Calu3 (cell line): ENCODE measurements around the gene GBF1. TPM values are rescaled to one million over a fixed set of nuclear protein-coding genes. Genes with fewer than 3 reads are reported as not detected.

Source experiments
- BruUV-seq: library from RNA; stranded (reverse); fragments of 400-500 nt; replicated peaks from 2 replicates; lab custom pipeline; 2021; lab: Mats Ljungman, UMichigan
- CTCF ChIA-PET: fragments of 300-600 bp; sonication (Branson Sonifier 250); formaldehyde crosslinking; loops from one replicate; lab custom pipeline; 2022; ENCODE audit warnings: antibody characterized with exemption; lab: Charles Lee
- DNase-seq: peaks from one replicate; pipeline ENCODE4 v3.0.0; 2022
- H3K27ac Mint-ChIP-seq: one replicate; pipeline ENCODE4 v1.8.0; 2022; ENCODE audit warnings: mixed read lengths; ENCODE audit not compliant: unreplicated experiment
- H3K27me3 Mint-ChIP-seq: one replicate; pipeline ENCODE4 v1.8.0; 2022; ENCODE audit warnings: mixed read lengths; ENCODE audit not compliant: unreplicated experiment
- H3K36me3 Mint-ChIP-seq: one replicate; pipeline ENCODE4 v1.8.0; 2022; ENCODE audit warnings: mild to moderate bottlenecking, moderate library complexity, mixed read lengths; ENCODE audit not compliant: insufficient read depth, unreplicated experiment
- H3K4me1 Mint-ChIP-seq: one replicate; pipeline ENCODE4 v1.8.0; 2022; ENCODE audit warnings: mild to moderate bottlenecking, low read depth, mixed read lengths; ENCODE audit not compliant: unreplicated experiment
- H3K4me3 Mint-ChIP-seq: one replicate; pipeline ENCODE4 v1.8.0; 2022; ENCODE audit warnings: mild to moderate bottlenecking, low read depth, moderate library complexity, mixed read lengths; ENCODE audit not compliant: unreplicated experiment
- H3K9me3 Mint-ChIP-seq: one replicate; pipeline ENCODE4 v1.8.0; 2022; ENCODE audit warnings: low read depth, mixed read lengths; ENCODE audit not compliant: unreplicated experiment
- intact Hi-C: fragments of 100-400 bp; cut with micrococcal nuclease; formaldehyde crosslinking; loops from one replicate; pipeline ENCODE4 v1.10.0; 2022; ENCODE audit not compliant: unreplicated experiment
- total RNA-seq: library from RNA; stranded (reverse); gene quantifications from 2 replicates; pipeline ENCODE4 v1.2.3, GENCODE V29; 2022
- TF ChIP-seq, protein P1 (sequence below): fragments of 200-600 bp; IDR thresholded peaks from one replicate; pipeline ENCODE4 v1.8.0; 2022; ENCODE audit warnings: antibody characterized with exemption; ENCODE audit not compliant: unreplicated experiment

The GBF1 gene
- total RNA-seq, 1 experiment from 2014 or later: 36.1 TPM

DNA sequence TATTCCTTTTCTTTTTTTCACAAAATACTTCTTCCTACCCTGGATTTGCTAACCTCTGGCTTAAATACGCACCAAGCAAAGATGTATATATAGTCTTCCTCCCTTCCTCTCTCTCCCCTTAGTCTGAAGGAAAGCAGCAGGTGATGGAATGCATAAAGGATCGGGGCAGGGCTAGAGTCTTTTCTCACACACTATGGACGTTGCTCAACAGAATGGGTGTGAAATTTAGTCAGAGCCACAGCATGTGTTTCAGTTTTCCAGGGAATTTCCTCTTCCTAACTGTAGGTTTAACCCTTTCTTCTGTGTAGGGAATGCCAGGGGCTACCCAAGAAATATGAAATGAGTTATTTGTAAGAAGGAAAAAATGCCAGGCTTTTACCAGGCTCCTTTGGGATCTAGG lies 78.7 kb downstream of the GBF1 start:
- intact Hi-C loops: loop anchor here (10.0 kb wide), 1 partner anchor 69 kb away; no protein-coding TSS in a partner anchor
- TF ChIP-seq, protein P1, sequence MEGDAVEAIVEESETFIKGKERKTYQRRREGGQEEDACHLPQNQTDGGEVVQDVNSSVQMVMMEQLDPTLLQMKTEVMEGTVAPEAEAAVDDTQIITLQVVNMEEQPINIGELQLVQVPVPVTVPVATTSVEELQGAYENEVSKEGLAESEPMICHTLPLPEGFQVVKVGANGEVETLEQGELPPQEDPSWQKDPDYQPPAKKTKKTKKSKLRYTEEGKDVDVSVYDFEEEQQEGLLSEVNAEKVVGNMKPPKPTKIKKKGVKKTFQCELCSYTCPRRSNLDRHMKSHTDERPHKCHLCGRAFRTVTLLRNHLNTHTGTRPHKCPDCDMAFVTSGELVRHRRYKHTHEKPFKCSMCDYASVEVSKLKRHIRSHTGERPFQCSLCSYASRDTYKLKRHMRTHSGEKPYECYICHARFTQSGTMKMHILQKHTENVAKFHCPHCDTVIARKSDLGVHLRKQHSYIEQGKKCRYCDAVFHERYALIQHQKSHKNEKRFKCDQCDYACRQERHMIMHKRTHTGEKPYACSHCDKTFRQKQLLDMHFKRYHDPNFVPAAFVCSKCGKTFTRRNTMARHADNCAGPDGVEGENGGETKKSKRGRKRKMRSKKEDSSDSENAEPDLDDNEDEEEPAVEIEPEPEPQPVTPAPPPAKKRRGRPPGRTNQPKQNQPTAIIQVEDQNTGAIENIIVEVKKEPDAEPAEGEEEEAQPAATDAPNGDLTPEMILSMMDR: no peak
- no peaks in the 10 kb centered on the region for H3K9me3 Mint-ChIP-seq
- BruUV-seq: no TSS peak
- DNase-seq: no peak
- H3K4me3 Mint-ChIP-seq: no peak overlapping the region
- H3K36me3 Mint-ChIP-seq: no peaks in the 10 kb centered on the region
- peaks cover 7% of the 10 kb centered on the region for H3K4me1 Mint-ChIP-seq
- H3K27ac Mint-ChIP-seq: no peak overlapping the region
- no peaks in the 10 kb centered on the region for H3K27me3 Mint-ChIP-seq
- CTCF ChIA-PET: no interaction called here

DNA sequence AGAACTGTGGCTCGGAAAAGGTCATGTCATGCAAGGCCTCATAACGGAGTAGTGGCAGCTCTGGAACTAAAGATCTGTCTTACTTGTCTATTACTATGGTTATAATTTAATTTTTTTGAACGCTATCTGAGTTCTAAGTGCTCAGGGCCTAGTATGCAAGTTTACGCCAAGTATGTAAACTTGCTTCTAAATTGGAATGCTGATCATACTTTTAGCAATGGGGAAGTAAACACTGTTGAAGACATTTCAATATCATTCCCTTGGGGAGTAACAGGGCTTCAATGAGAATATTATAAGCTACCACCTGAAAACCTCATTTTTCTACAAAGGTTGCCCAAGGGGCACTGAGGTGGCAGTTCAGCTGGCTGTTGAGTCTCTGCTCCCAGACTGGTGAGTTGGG lies 80.7 kb downstream of the GBF1 start:
- intact Hi-C loops: loop anchor here (10.0 kb wide), 1 partner anchor 71 kb away; no protein-coding TSS in a partner anchor

DNA sequence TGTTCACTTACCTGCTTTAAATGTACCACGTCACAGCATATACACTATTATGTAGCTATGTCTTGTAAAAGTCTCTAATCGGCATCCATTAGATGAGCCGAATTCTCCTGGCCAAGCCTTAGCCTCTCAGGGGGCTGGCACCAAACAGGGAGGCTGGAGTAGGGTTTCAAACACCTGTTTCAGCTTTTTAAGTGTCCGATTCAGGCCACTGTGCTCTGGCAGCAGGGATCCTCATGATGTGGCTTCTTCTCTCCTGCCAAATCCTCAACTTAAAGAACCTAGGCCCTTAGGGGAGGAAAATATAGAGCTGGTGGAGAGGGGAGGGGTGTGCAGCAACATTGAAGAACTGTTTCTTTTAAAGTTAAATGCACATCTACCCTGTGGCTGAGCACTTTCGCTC lies 81.7 kb downstream of the GBF1 start:
- H3K9me3 Mint-ChIP-seq: no peaks in the 10 kb centered on the region
- peaks cover 7% of the 10 kb centered on the region for H3K4me1 Mint-ChIP-seq
- TF ChIP-seq, protein P1: no peak
- intact Hi-C loops: loop anchor here (10.0 kb wide), 1 partner anchor 72 kb away; no protein-coding TSS in a partner anchor
- no peak overlapping the region for H3K4me3 Mint-ChIP-seq
- BruUV-seq: no TSS peak
- no peak overlapping the region for H3K27ac Mint-ChIP-seq
- CTCF ChIA-PET: interaction anchor here (1.1 kb wide), 1 partner anchor 68 kb away, joined by 3 read pairs; the partner anchor contains the start of gene NFKB2
- H3K36me3 Mint-ChIP-seq: no peaks in the 10 kb centered on the region
- H3K27me3 Mint-ChIP-seq: no peaks in the 10 kb centered on the region
- no peak for DNase-seq

More for the DNA sequence above, 80.7 kb downstream of the GBF1 start:
- TF ChIP-seq, protein P1: no peak
- Mint-ChIP-seq H3K27me3 (no peaks in the 10 kb centered on the region), H3K4me1 (peaks cover 7% of the 10 kb centered on the region), H3K27ac (no peak overlapping the region), H3K36me3 (no peaks in the 10 kb centered on the region), H3K9me3 (no peaks in the 10 kb centered on the region), H3K4me3 (no peak overlapping the region)
- no TSS peak for BruUV-seq
- CTCF ChIA-PET: interaction anchor here (1.1 kb wide), 1 partner anchor 69 kb away, joined by 3 read pairs; the partner anchor contains the start of gene NFKB2
- no peak for DNase-seq

DNA sequence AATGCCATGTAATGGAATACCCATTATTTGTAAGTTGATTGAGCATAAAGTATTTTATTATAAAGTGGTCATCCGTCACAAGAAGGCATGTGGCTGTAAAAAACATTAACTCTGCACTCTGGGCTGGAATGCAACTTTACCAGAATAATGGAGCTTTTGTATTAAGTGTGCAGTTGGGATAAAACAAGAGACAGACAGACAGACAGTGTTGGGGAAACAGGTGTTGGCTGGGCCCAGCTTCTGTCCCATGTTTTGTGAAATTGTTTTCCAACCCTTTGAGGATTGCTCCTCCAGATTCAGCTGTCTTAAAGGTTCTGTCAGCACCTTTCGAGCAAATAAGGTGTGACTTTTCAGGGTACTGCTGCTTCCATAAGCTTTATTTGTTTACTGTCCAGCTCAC lies 82.3 kb downstream of the GBF1 start:
- no TSS peak for BruUV-seq

More for the DNA sequence above, 82.3 kb downstream of the GBF1 start:
- peaks cover 7% of the 10 kb centered on the region for H3K4me1 Mint-ChIP-seq
- H3K27me3 Mint-ChIP-seq: no peaks in the 10 kb centered on the region
- TF ChIP-seq, protein P1: no peak
- H3K27ac Mint-ChIP-seq: no peak overlapping the region
- intact Hi-C loops: loop anchor here (10.0 kb wide), 1 partner anchor 73 kb away; no protein-coding TSS in a partner anchor
- no peaks in the 10 kb centered on the region for H3K9me3 Mint-ChIP-seq
- H3K36me3 Mint-ChIP-seq: no peaks in the 10 kb centered on the region
- no peak for DNase-seq
- no peak overlapping the region for H3K4me3 Mint-ChIP-seq
- CTCF ChIA-PET: no interaction called here
